NCI-H146 (cell line): ENCODE measurements around the gene PLPPR1.
"Not testable (repeated sequence)": the region's sequence is repeated elsewhere in the genome, so short reads cannot be mapped to it uniquely, and the experiment has no call there.

Source experiments
- DNase-seq: peaks from one replicate; lab custom pipeline; 2025; lab: John Stamatoyannopoulos, UW

The PLPPR1 gene

GRCh38 chr9:101126556-101126955 lies 98.0 kb downstream of the PLPPR1 start:
- no peak for DNase-seq

GRCh38 chr9:101127369-101127768 lies 98.8 kb downstream of the PLPPR1 start:
- DNase-seq: not testable (repeated sequence)

GRCh38 chr9:101128623-101129022 lies 100.1 kb downstream of the PLPPR1 start:
- DNase-seq: no peak

GRCh38 chr9:101130054-101130453 lies 101.5 kb downstream of the PLPPR1 start:
- no peak for DNase-seq

- DNase-seq: no peak
Measured at GRCh38 chr9:101131326-101131725, 102.8 kb downstream of the PLPPR1 start.

GRCh38 chr9:101132801-101133200 lies 104.3 kb downstream of the PLPPR1 start:
- DNase-seq: no peak

- DNase-seq: no peak
Measured at GRCh38 chr9:101138509-101138908, 110.0 kb downstream of the PLPPR1 start.

GRCh38 chr9:101139082-101139481 lies 110.6 kb downstream of the PLPPR1 start:
- peak; percentile 5 for DNase-seq

GRCh38 chr9:101140764-101141163 lies 112.2 kb downstream of the PLPPR1 start:
- no peak for DNase-seq

- DNase-seq: no peak
Measured at GRCh38 chr9:101146508-101146907, 118.0 kb downstream of the PLPPR1 start.

- DNase-seq: no peak
Measured at GRCh38 chr9:101148344-101148743, 119.8 kb downstream of the PLPPR1 start.

- no peak for DNase-seq
Measured at GRCh38 chr9:101158361-101158760, 129.8 kb downstream of the PLPPR1 start.

GRCh38 chr9:101162231-101162630 lies 133.7 kb downstream of the PLPPR1 start:
- peak; percentile 0 for DNase-seq

- DNase-seq: no peak
Measured at GRCh38 chr9:101165131-101165530, 136.6 kb downstream of the PLPPR1 start.

- no peak for DNase-seq
Measured at GRCh38 chr9:101167490-101168134, 139.1 kb downstream of the PLPPR1 start.

- no peak for DNase-seq
Measured at GRCh38 chr9:101172616-101173015, 144.1 kb downstream of the PLPPR1 start.

GRCh38 chr9:101173907-101174306 lies 145.4 kb downstream of the PLPPR1 start:
- DNase-seq: no peak

GRCh38 chr9:101176384-101176783 lies 147.9 kb downstream of the PLPPR1 start:
- DNase-seq: no peak

- no peak for DNase-seq
Measured at GRCh38 chr9:101184813-101185278, 156.3 kb downstream of the PLPPR1 start.

GRCh38 chr9:101191723-101192122 lies 163.2 kb downstream of the PLPPR1 start:
- no peak for DNase-seq

GRCh38 chr9:101197026-101197425 lies 168.5 kb downstream of the PLPPR1 start:
- no peak for DNase-seq

- no peak for DNase-seq
Measured at GRCh38 chr9:101200852-101201251, 172.3 kb downstream of the PLPPR1 start.

GRCh38 chr9:101201630-101202029 lies 173.1 kb downstream of the PLPPR1 start:
- DNase-seq: no peak

- no peak for DNase-seq
Measured at GRCh38 chr9:101209670-101210069, 181.1 kb downstream of the PLPPR1 start.
